Keratinocyte (primary cell): ENCODE results near the gene FBXW12. TPM values are rescaled to one million over a fixed set of nuclear protein-coding genes. Genes with fewer than 3 reads are reported as not detected.

Experiments used
- DNase-seq: peaks from one replicate; pipeline ENCODE4 v3.0.0-alpha.2; 2011; ENCODE audit warnings: low read depth, missing footprints, low spot score
- FAIRE-seq: peaks from 2 replicates; lab custom pipeline; 2011; peaks lifted over from hg19 to GRCh38; lab: Jason Lieb, UNC
- H2AFZ ChIP-seq: 2 replicates; pipeline ENCODE4 v1.6.0; 2012; ENCODE audit warnings: low read length, control low read depth, inconsistent platforms; ENCODE audit not compliant: control insufficient read depth
- H3K27ac ChIP-seq: 2 replicates; pipeline ENCODE4 v1.5.1; 2011; ENCODE audit warnings: low read length; ENCODE audit not compliant: control insufficient read depth, insufficient read depth
- H3K27me3 ChIP-seq: 3 replicates; pipeline ENCODE4 v1.6.0; 2011; ENCODE audit warnings: low read length; ENCODE audit not compliant: control insufficient read depth, insufficient read depth; ENCODE audit errors: extremely low read depth
- H3K36me3 ChIP-seq, 2 experiments: 2 replicates in 1 of 2; 3 replicates in 1 of 2; pipeline ENCODE4 v1.5.1; 2011; ENCODE audit warnings: low read length in 2 of 2, mild to moderate bottlenecking in 1 of 2; ENCODE audit not compliant: control insufficient read depth in 2 of 2, insufficient read depth in 2 of 2; ENCODE audit errors: extremely low read depth in 1 of 2
- H3K4me1 ChIP-seq: 3 replicates; pipeline ENCODE4 v1.5.1; 2011; ENCODE audit warnings: low read length; ENCODE audit not compliant: control insufficient read depth, insufficient read depth; ENCODE audit errors: extremely low read depth
- H3K4me2 ChIP-seq: 3 replicates; pipeline ENCODE4 v1.6.0; 2011; ENCODE audit warnings: low read depth, low read length; ENCODE audit not compliant: control insufficient read depth, insufficient read depth; ENCODE audit errors: extremely low read depth
- H3K4me3 ChIP-seq, 3 experiments: fragments of 200-600 bp in 1 of 3; sonication (generic) in 1 of 3; 2 replicates in 2 of 3; 3 replicates in 1 of 3; pipeline ENCODE4 v1.5.1; 2011 to 2016; ENCODE audit warnings: low read length in 3 of 3, mild to moderate bottlenecking in 3 of 3, control low read depth in 2 of 3, inconsistent platforms in 1 of 3, low read depth in 1 of 3, mixed read lengths in 1 of 3, mixed run types in 1 of 3, moderate library complexity in 1 of 3; ENCODE audit not compliant: control insufficient read depth in 2 of 3, insufficient read depth in 2 of 3; ENCODE audit errors: extremely low read depth in 1 of 3
- H3K79me2 ChIP-seq: 2 replicates; pipeline ENCODE4 v1.6.0; 2012; ENCODE audit warnings: low read length; ENCODE audit not compliant: control insufficient read depth, insufficient read depth
- H3K9ac ChIP-seq: 3 replicates; pipeline ENCODE4 v1.6.0; 2011; ENCODE audit warnings: low read length; ENCODE audit not compliant: control insufficient read depth, insufficient read depth; ENCODE audit errors: extremely low read depth
- H3K9me1 ChIP-seq: 3 replicates; pipeline ENCODE4 v1.6.0; 2011; ENCODE audit warnings: low read length; ENCODE audit not compliant: control insufficient read depth, insufficient read depth; ENCODE audit errors: extremely low read depth
- H3K9me3 ChIP-seq: 2 replicates; pipeline ENCODE4 v1.5.1; 2012; ENCODE audit warnings: low read depth, low read length; ENCODE audit not compliant: control insufficient read depth
- H4K20me1 ChIP-seq: 3 replicates; pipeline ENCODE4 v1.6.0; 2011; ENCODE audit warnings: low read length; ENCODE audit not compliant: control insufficient read depth, insufficient read depth; ENCODE audit errors: extremely low read depth
- CTCF ChIP-seq, 3 experiments: IDR thresholded peaks in 1 of 3; conservative IDR thresholded peaks in 1 of 3; optimal IDR thresholded peaks in 1 of 3; 2 replicates in 2 of 3; 3 replicates in 1 of 3; pipeline versions ENCODE3 to v1.5.1; 2011; ENCODE audit warnings: low read length in 3 of 3, mild to moderate bottlenecking in 3 of 3, moderate library complexity in 2 of 3, control low read depth in 1 of 3, inconsistent platforms in 1 of 3; ENCODE audit not compliant: insufficient read depth in 2 of 3; ENCODE audit errors: extremely low read depth in 1 of 3
- EZH2 ChIP-seq: IDR thresholded peaks from one replicate; pipeline ENCODE4 v1.6.1; 2012; ENCODE audit warnings: inconsistent platforms, mild to moderate bottlenecking, low read length, moderate library complexity
- dilution Hi-C: fragments of 300-500 bp; cut with MboI; formaldehyde crosslinking; loops from one replicate; pipeline ENCODE4 v1.7.0; 2020; ENCODE audit warnings: low sequenced_read_pairs; ENCODE audit not compliant: extremely low pct_ligation_motif_present
- polyA plus RNA-seq, 5 experiments: library from polyadenylated mRNA; depleted of rRNA in 3 of 5; stranded (reverse) in 3 of 5; stranded (forward) in 1 of 5; unstranded in 1 of 5; fragments of >200 nt; gene quantifications; 1 replicate in 1 of 5; 2 replicates in 3 of 5; 3 replicates in 1 of 5; pipeline versions ENCODE4 v1.2.1 to v1.2.3, GENCODE V29; 2011 to 2012; ENCODE audit warnings: missing spikeins in 2 of 5, low read depth in 1 of 5, low replicate concordance in 1 of 5

The FBXW12 gene
- polyA plus RNA-seq, 1 donor (not counting 4 experiments of a cell fraction or from before 2014, with no cell fraction given), result not detected

GRCh38 chr3:48425281-48425812 is 53.3 kb downstream of the FBXW12 start:
- Histone ChIP-seq H3K79me2 (peaks cover 85% of the 10 kb centered on the region), H3K27ac (peak overlapping the region; percentile 41), H3K9me3 (no peaks in the 10 kb centered on the region), H4K20me1 (peaks cover 21% of the 10 kb centered on the region), H3K36me3 (peaks cover 30 to 32% of the 10 kb centered on the region in 2 experiments), H3K4me2 (peak overlapping the region; percentile 99), H3K4me3 (no peak overlapping the region), H3K9me1 (no peaks in the 10 kb centered on the region), H3K4me1 (peaks cover 48% of the 10 kb centered on the region), H2AFZ (no peak overlapping the region), H3K9ac (peak overlapping the region; percentile 49), H3K27me3 (no peaks in the 10 kb centered on the region)
- no peak for FAIRE-seq
- no peak for DNase-seq
- dilution Hi-C loops, result loop anchor here (25.0 kb wide), 1 partner anchor 163 kb away; no protein-coding TSS in a partner anchor
- TF ChIP-seq CTCF (optimal IDR thresholded peaks at IDR 0.05 in 1 of 3, IDR thresholded peaks at IDR 0.05 in 1 of 3, conservative IDR thresholded peaks at IDR 0.05 in 1 of 3; ENCODE audit: extremely low read depth in 1 of 3, insufficient read depth in 2 of 3, low read length in 3 of 3), result no peak
- no peak for TF ChIP-seq EZH2

GRCh38 chr3:48426401-48426909 is 54.4 kb downstream of the FBXW12 start:
- H3K4me1 ChIP-seq, result peaks cover 59% of the 10 kb centered on the region
- DNase-seq (no peak), FAIRE-seq (no peak)
- H3K4me2 ChIP-seq, result peak overlapping the region; percentile 99
- H4K20me1 ChIP-seq, result peaks cover 21% of the 10 kb centered on the region
- dilution Hi-C loops, result loop anchor here (25.0 kb wide), 1 partner anchor 164 kb away; no protein-coding TSS in a partner anchor
- peak overlapping the region; percentile 79 for H3K9ac ChIP-seq
- peaks cover 24 to 26% of the 10 kb centered on the region in 2 experiments for H3K36me3 ChIP-seq
- no peaks in the 10 kb centered on the region for H3K9me3 ChIP-seq
- no peaks in the 10 kb centered on the region for H3K9me1 ChIP-seq
- peak overlapping the region; percentile 69 for H3K27ac ChIP-seq
- H3K4me3 ChIP-seq, result peak overlapping the region; percentile 0 to 66 (median 63)
- H3K79me2 ChIP-seq, result peaks cover 77% of the 10 kb centered on the region
- TF ChIP-seq CTCF (optimal IDR thresholded peaks at IDR 0.05 in 1 of 3, IDR thresholded peaks at IDR 0.05 in 1 of 3, conservative IDR thresholded peaks at IDR 0.05 in 1 of 3; ENCODE audit: extremely low read depth in 1 of 3, insufficient read depth in 2 of 3, low read length in 3 of 3), result no peak
- TF ChIP-seq EZH2, result no peak
- no peak overlapping the region for H2AFZ ChIP-seq
- no peaks in the 10 kb centered on the region for H3K27me3 ChIP-seq
